22Rv1 (cell line): ENCODE measurements around the gene TBC1D16.

Source experiments
- ZFX ChIP-seq: fragments of 450-650 bp; IDR thresholded peaks from 2 replicates; pipeline ENCODE4 v1.6.1; 2017; ENCODE audit warnings: antibody characterized with exemption, borderline replicate concordance
- TF ChIP-seq, protein P1 (sequence below): fragments of 450-650 bp; IDR thresholded peaks from 2 replicates; pipeline ENCODE4 v1.5.1; 2017; ENCODE audit warnings: mild to moderate bottlenecking

DNA sequence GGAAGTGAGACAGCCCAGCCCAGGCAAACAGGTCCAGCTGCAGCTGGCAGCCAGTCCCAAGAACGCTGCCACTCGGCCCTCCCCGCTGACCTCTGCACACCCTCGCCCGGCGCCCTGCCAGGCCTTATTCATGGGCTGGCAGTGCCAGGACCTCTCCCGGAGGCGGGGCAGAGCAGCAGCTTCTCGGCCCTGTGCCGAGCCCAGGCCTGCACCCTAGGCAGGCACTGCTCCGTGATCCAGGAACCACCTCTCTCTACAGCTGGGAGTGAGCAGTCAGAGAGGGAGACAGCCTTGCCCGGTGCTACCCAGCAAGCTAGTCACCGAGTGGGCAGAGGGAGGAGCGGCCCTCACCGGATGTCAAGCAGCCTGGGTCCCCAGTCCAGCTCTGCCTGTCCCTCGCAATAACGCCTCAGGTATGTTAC, 116.5 kb downstream of the TBC1D16 start:
- TF ChIP-seq, protein P1, sequence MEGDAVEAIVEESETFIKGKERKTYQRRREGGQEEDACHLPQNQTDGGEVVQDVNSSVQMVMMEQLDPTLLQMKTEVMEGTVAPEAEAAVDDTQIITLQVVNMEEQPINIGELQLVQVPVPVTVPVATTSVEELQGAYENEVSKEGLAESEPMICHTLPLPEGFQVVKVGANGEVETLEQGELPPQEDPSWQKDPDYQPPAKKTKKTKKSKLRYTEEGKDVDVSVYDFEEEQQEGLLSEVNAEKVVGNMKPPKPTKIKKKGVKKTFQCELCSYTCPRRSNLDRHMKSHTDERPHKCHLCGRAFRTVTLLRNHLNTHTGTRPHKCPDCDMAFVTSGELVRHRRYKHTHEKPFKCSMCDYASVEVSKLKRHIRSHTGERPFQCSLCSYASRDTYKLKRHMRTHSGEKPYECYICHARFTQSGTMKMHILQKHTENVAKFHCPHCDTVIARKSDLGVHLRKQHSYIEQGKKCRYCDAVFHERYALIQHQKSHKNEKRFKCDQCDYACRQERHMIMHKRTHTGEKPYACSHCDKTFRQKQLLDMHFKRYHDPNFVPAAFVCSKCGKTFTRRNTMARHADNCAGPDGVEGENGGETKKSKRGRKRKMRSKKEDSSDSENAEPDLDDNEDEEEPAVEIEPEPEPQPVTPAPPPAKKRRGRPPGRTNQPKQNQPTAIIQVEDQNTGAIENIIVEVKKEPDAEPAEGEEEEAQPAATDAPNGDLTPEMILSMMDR: no peak
- TF ChIP-seq ZFX: no peak
